H1 (cell line): ENCODE measurements around the gene PML.

Experiments
- SIN3A ChIP-seq, 2 experiments: IDR thresholded peaks in 1 of 2; conservative IDR thresholded peaks in 1 of 2; 2 replicates each; pipeline ENCODE4 v1.6.1; 2011 to 2012; ENCODE audit warnings: low read length in 2 of 2, improper control_type of control experiment in 1 of 2, low read depth in 1 of 2, mild to moderate bottlenecking in 1 of 2
- TF ChIP-seq, protein P1 (sequence below), 3 experiments: IDR thresholded peaks; 1 replicate in 2 of 3; 2 replicates in 1 of 3; pipeline versions ENCODE4 v1.5.1 to v1.6.1; 2011; ENCODE audit warnings: low read length in 3 of 3, mild to moderate bottlenecking in 3 of 3, inconsistent platforms in 2 of 3, low read depth in 1 of 3, moderate library complexity in 1 of 3; ENCODE audit not compliant: insufficient read depth in 1 of 3; ENCODE audit errors: control extremely low read depth in 1 of 3

DNA sequence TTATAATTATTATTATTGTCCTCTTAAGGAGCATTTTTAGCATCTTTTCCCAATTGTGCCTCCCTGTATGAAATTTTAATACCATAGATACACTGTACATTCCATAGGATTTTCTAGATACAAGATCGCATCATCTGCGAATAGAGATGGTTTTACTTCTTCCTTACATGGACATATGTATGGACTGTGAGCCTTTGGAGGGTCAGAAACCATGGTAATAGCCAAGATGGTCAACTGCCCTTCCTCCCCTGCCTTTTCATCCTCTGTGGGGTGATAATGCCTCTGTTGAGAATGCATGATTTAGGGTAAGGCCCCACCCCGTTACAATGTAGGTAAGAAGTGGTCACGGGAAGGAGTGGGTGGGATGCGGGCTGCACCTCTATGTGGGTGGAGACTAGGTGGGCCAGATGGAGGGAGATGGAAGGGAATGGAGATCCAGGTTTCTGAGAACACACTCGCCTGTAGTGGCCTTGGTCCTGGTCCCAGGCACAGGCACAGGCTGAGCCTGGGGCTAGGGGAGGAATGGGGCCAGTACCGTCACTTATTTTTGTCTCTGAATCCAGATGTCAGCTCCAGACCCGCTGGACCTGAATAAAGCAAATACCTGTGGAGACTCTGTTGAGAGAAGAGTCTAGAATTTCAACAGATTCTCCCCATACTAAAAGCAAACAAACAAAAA is 56.2 kb downstream of the PML start:
- TF ChIP-seq, protein P1, sequence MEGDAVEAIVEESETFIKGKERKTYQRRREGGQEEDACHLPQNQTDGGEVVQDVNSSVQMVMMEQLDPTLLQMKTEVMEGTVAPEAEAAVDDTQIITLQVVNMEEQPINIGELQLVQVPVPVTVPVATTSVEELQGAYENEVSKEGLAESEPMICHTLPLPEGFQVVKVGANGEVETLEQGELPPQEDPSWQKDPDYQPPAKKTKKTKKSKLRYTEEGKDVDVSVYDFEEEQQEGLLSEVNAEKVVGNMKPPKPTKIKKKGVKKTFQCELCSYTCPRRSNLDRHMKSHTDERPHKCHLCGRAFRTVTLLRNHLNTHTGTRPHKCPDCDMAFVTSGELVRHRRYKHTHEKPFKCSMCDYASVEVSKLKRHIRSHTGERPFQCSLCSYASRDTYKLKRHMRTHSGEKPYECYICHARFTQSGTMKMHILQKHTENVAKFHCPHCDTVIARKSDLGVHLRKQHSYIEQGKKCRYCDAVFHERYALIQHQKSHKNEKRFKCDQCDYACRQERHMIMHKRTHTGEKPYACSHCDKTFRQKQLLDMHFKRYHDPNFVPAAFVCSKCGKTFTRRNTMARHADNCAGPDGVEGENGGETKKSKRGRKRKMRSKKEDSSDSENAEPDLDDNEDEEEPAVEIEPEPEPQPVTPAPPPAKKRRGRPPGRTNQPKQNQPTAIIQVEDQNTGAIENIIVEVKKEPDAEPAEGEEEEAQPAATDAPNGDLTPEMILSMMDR (IDR thresholded peaks at IDR 0.05; ENCODE audit: control extremely low read depth in 1 of 3, insufficient read depth in 1 of 3, low read depth in 1 of 3, low read length in 3 of 3) = no peak
- TF ChIP-seq SIN3A (conservative IDR thresholded peaks at IDR 0.05 in 1 of 2, IDR thresholded peaks at IDR 0.05 in 1 of 2; ENCODE audit: low read depth in 1 of 2, low read length in 2 of 2) = no peak
